Activated T-cell treated with anti-CD3 and anti-CD28 coated beads, Interleukin-2, amount 50 U/mL, for 72 hours (primary cell): ENCODE measurements around the gene GSTA4. TPM values are rescaled to one million over a fixed set of nuclear protein-coding genes. Genes with fewer than 3 reads are reported as not detected.
"Not testable (repeated sequence)": the region's sequence is repeated elsewhere in the genome, so short reads cannot be mapped to it uniquely, and the experiment has no call there.

ENCODE experiments used
- ATAC-seq, 2 donors: fragments of 150-1000 bp; cut with Tn5 transposase; replicated peaks in 1 of 2; 2 replicates each; pipeline ENCODE4 v1.10.0; 2021; ENCODE audit warnings: moderate library complexity in 2 of 2, mild to moderate bottlenecking in 1 of 2
- DNase-seq, 2 donors: peaks; one replicate each; pipeline ENCODE4 v3.0.0; 2021 to 2022; ENCODE audit warnings: mixed read lengths in 1 of 2
- H3K27ac Mint-ChIP-seq: one replicate; pipeline ENCODE4 v1.8.0; 2022; ENCODE audit warnings: mild to moderate bottlenecking, moderate library complexity, mixed read lengths
- H3K27me3 Mint-ChIP-seq: one replicate; pipeline ENCODE4 v1.8.0; 2022; ENCODE audit warnings: low read depth, mixed read lengths
- H3K36me3 Mint-ChIP-seq, 2 donors: one replicate each; pipeline ENCODE4 v1.8.0; 2022; ENCODE audit warnings: mixed read lengths in 2 of 2, mild to moderate bottlenecking in 1 of 2; ENCODE audit not compliant: insufficient read depth in 2 of 2
- H3K4me1 Mint-ChIP-seq: one replicate; pipeline ENCODE4 v1.8.0; 2022; ENCODE audit warnings: low read depth, mixed read lengths
- H3K4me3 Mint-ChIP-seq, 2 donors: one replicate each; pipeline ENCODE4 v1.8.0; 2022; ENCODE audit warnings: mild to moderate bottlenecking in 2 of 2, mixed read lengths in 2 of 2, moderate library complexity in 2 of 2
- H3K9me3 Mint-ChIP-seq, 2 donors: one replicate each; pipeline ENCODE4 v1.8.0; 2022; ENCODE audit warnings: mixed read lengths in 2 of 2
- total RNA-seq, 2 donors: library from RNA; stranded (reverse); gene quantifications; one replicate each; pipeline ENCODE4 v1.2.3, GENCODE V29; 2022

GSTA4 gene
- total RNA-seq, 2 donors from 2014 or later = 17.5 to 21.4 TPM

- Mint-ChIP-seq H3K27me3 (no peaks in the 10 kb centered on the region), H3K9me3 (no peaks in the 10 kb centered on the region), H3K27ac (no peak overlapping the region), H3K4me3 (no peak overlapping the region), H3K4me1 (no peaks in the 10 kb centered on the region), H3K36me3 (peaks cover 5 to 12% of the 10 kb centered on the region in 2 donors)
- DNase-seq (no peak), ATAC-seq (no peak)
Observed at GRCh38 chr6:53009056-53009455, 14.0 kb upstream of the GSTA4 start.

GRCh38 chr6:53008192-53008687 is 13.2 kb upstream of the GSTA4 start:
- not testable (repeated sequence) for H3K9me3 Mint-ChIP-seq, H3K4me1 Mint-ChIP-seq, H3K27me3 Mint-ChIP-seq, ATAC-seq, H3K27ac Mint-ChIP-seq, DNase-seq, H3K4me3 Mint-ChIP-seq
- peaks cover 5 to 10% of the 10 kb centered on the region in 2 donors for H3K36me3 Mint-ChIP-seq

- DNase-seq (no peak), ATAC-seq (no peak)
- peaks cover 5 to 7% of the 10 kb centered on the region in 2 donors for H3K36me3 Mint-ChIP-seq
- H3K27ac Mint-ChIP-seq = no peak overlapping the region
- H3K27me3 Mint-ChIP-seq = no peaks in the 10 kb centered on the region
- H3K9me3 Mint-ChIP-seq = no peaks in the 10 kb centered on the region
- H3K4me1 Mint-ChIP-seq = no peaks in the 10 kb centered on the region
- H3K4me3 Mint-ChIP-seq = no peak overlapping the region
Observed at GRCh38 chr6:53005663-53006250, 10.7 kb upstream of the GSTA4 start.

- H3K4me3 Mint-ChIP-seq = no peak overlapping the region
- no peaks in the 10 kb centered on the region for H3K9me3 Mint-ChIP-seq
- H3K4me1 Mint-ChIP-seq = peaks cover 25% of the 10 kb centered on the region
- H3K27ac Mint-ChIP-seq = no peak overlapping the region
- H3K27me3 Mint-ChIP-seq = peaks cover 8% of the 10 kb centered on the region
- ATAC-seq = no peak
- DNase-seq = no peak
- peaks cover 0 to 4% of the 10 kb centered on the region in 2 donors for H3K36me3 Mint-ChIP-seq
Observed at GRCh38 chr6:52999456-52999855, 4.4 kb upstream of the GSTA4 start.

- Mint-ChIP-seq H3K9me3 (no peaks in the 10 kb centered on the region), H3K27me3 (peaks cover 8% of the 10 kb centered on the region), H3K4me3 (no peak overlapping the region), H3K27ac (no peak overlapping the region), H3K36me3 (peaks cover 0 to 4% of the 10 kb centered on the region in 2 donors), H3K4me1 (peaks cover 29% of the 10 kb centered on the region)
- DNase-seq = no peak
- ATAC-seq = no peak
Observed at GRCh38 chr6:52998603-52999002, 3.5 kb upstream of the GSTA4 start.

GRCh38 chr6:52995913-52996645 is 995 bp upstream of the GSTA4 start:
- DNase-seq (peak; percentile 21 to 29), ATAC-seq (no peak)
- H3K27me3 Mint-ChIP-seq = peaks cover 8% of the 10 kb centered on the region
- peak overlapping the region; percentile 100 for H3K27ac Mint-ChIP-seq
- no peaks in the 10 kb centered on the region for H3K9me3 Mint-ChIP-seq
- peak overlapping the region; percentile 86 to 98 for H3K4me3 Mint-ChIP-seq
- H3K36me3 Mint-ChIP-seq = peaks cover 7 to 8% of the 10 kb centered on the region in 2 donors
- peaks cover 52% of the 10 kb centered on the region for H3K4me1 Mint-ChIP-seq

- H3K4me1 Mint-ChIP-seq = peaks cover 66% of the 10 kb centered on the region
- peak; percentile 42 to 53 for DNase-seq
- H3K27me3 Mint-ChIP-seq = peaks cover 8% of the 10 kb centered on the region
- H3K9me3 Mint-ChIP-seq = no peaks in the 10 kb centered on the region
- H3K36me3 Mint-ChIP-seq = peaks cover 9 to 11% of the 10 kb centered on the region in 2 donors
- H3K4me3 Mint-ChIP-seq = peak overlapping the region; percentile 86 to 98
- peak overlapping the region; percentile 100 for H3K27ac Mint-ChIP-seq
- ATAC-seq = peak; percentile 21 to 26
Observed at GRCh38 chr6:52994839-52995088, 320 bp downstream of the GSTA4 start.

- H3K4me3 Mint-ChIP-seq = peak overlapping the region; percentile 86 to 98
- peaks cover 9% of the 10 kb centered on the region for H3K27me3 Mint-ChIP-seq
- H3K27ac Mint-ChIP-seq = peak overlapping the region; percentile 100
- DNase-seq = no peak
- no peak for ATAC-seq
- peaks cover 9 to 11% of the 10 kb centered on the region in 2 donors for H3K36me3 Mint-ChIP-seq
- H3K9me3 Mint-ChIP-seq = no peaks in the 10 kb centered on the region
- peaks cover 69% of the 10 kb centered on the region for H3K4me1 Mint-ChIP-seq
Observed at GRCh38 chr6:52994031-52994838, 849 bp downstream of the GSTA4 start.

GRCh38 chr6:52992980-52993920 is 1.8 kb downstream of the GSTA4 start:
- Mint-ChIP-seq H3K27me3 (peaks cover 18% of the 10 kb centered on the region), H3K9me3 (no peaks in the 10 kb centered on the region), H3K4me3 (peak overlapping the region; percentile 86 to 98), H3K27ac (no peak overlapping the region), H3K4me1 (peaks cover 79% of the 10 kb centered on the region), H3K36me3 (peaks cover 13% of the 10 kb centered on the region in 2 donors)
- DNase-seq = no peak
- ATAC-seq = no peak

- Mint-ChIP-seq H3K4me1 (peaks cover 83% of the 10 kb centered on the region), H3K27ac (peak overlapping the region; percentile 97), H3K36me3 (peaks cover 10 to 16% of the 10 kb centered on the region in 2 donors), H3K9me3 (no peaks in the 10 kb centered on the region), H3K4me3 (peak overlapping the region; percentile 50 to 74), H3K27me3 (peaks cover 21% of the 10 kb centered on the region)
- peak; percentile 37 to 40 for DNase-seq
- peak; percentile 56 to 58 for ATAC-seq
Observed at GRCh38 chr6:52990342-52990741, 4.7 kb downstream of the GSTA4 start.

- Mint-ChIP-seq H3K27me3 (peaks cover 21% of the 10 kb centered on the region), H3K27ac (peak overlapping the region; percentile 88), H3K4me1 (peaks cover 82% of the 10 kb centered on the region), H3K9me3 (no peaks in the 10 kb centered on the region), H3K4me3 (peak overlapping the region; percentile 46 to 80), H3K36me3 (peaks cover 8 to 23% of the 10 kb centered on the region in 2 donors)
- DNase-seq (no peak), ATAC-seq (peak; percentile 24 to 38)
Observed at GRCh38 chr6:52985228-52985627, 9.9 kb downstream of the GSTA4 start.

- Mint-ChIP-seq H3K36me3 (peaks cover 8 to 22% of the 10 kb centered on the region in 2 donors), H3K27ac (peak overlapping the region; percentile 88), H3K4me3 (peak overlapping the region; percentile 46 to 80), H3K9me3 (no peaks in the 10 kb centered on the region), H3K27me3 (peaks cover 21% of the 10 kb centered on the region), H3K4me1 (peaks cover 76% of the 10 kb centered on the region)
- peak; percentile 87 to 88 for ATAC-seq
- peak; percentile 60 to 63 for DNase-seq
Observed at GRCh38 chr6:52984247-52984646, 10.8 kb downstream of the GSTA4 start.
